Measurements from ENCODE around the gene ACER1.
A peak's percentile ranks its signal among the peaks of the same experiment; 100 is the strongest.

DNA sequence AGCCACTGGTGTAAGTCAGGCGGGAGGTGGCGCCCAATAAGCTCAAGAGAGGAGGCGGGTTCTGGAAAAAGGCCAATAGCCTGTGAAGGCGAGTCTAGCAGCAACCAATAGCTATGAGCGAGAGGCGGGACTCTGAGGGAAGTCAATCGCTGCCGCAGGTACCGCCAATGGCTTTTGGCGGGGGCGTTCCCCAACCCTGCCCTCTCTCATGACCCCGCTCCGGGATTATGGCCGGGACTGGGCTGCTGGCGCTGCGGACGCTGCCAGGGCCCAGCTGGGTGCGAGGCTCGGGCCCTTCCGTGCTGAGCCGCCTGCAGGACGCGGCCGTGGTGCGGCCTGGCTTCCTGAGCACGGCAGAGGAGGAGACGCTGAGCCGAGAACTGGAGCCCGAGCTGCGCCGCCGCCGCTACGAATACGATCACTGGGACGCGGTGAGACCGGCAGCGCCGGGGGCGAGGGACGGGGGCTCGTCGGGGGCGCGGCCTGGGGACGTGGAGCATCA is 39.2 kb upstream of the ACER1 start, which contains the start of gene ALKBH7:
- TF ChIP-seq, protein P1, sequence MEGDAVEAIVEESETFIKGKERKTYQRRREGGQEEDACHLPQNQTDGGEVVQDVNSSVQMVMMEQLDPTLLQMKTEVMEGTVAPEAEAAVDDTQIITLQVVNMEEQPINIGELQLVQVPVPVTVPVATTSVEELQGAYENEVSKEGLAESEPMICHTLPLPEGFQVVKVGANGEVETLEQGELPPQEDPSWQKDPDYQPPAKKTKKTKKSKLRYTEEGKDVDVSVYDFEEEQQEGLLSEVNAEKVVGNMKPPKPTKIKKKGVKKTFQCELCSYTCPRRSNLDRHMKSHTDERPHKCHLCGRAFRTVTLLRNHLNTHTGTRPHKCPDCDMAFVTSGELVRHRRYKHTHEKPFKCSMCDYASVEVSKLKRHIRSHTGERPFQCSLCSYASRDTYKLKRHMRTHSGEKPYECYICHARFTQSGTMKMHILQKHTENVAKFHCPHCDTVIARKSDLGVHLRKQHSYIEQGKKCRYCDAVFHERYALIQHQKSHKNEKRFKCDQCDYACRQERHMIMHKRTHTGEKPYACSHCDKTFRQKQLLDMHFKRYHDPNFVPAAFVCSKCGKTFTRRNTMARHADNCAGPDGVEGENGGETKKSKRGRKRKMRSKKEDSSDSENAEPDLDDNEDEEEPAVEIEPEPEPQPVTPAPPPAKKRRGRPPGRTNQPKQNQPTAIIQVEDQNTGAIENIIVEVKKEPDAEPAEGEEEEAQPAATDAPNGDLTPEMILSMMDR (IDR thresholded peaks at IDR 0.05 in 4 of 5, conservative IDR thresholded peaks at IDR 0.05 in 1 of 5) = peak in 1 of 5 experiments; percentile 5
- peak; percentile 55 to 65 for TF ChIP-seq POLR2A (IDR thresholded peaks at IDR 0.05)
